GM18868 (cell line): ENCODE data around the gene OTUD3.
"Not testable (repeated sequence)": the region's sequence is repeated elsewhere in the genome, so short reads cannot be mapped to it uniquely, and the experiment has no call there.

ENCODE experiments used
- ATAC-seq: cut with Tn5 transposase; IDR thresholded peaks from one replicate; pipeline ENCODE4 v1.9.1; 2021; ENCODE audit warnings: mild to moderate bottlenecking, moderate library complexity; ENCODE audit not compliant: unreplicated experiment

The OTUD3 gene

DNA sequence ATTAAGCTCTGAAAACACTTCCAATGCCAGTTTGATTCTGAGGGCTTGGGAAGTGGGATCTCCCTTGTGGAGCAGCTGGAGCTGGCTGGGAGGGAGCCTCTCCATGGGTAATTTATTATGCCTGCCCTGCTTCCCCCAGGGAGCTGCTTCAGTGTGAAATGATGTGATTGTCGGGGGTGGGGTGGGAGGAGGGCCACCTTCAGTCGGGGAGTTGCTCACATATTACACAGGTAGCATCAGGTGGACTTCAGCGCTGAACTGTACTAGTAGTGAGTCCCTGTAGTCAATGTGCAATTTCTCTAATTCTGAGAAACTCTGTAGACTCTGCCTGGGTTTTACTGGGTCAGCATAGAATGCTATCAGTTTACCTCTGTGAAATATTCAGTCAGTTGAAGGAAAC, 28.5 kb downstream of the OTUD3 start:
- ATAC-seq: no peak

DNA sequence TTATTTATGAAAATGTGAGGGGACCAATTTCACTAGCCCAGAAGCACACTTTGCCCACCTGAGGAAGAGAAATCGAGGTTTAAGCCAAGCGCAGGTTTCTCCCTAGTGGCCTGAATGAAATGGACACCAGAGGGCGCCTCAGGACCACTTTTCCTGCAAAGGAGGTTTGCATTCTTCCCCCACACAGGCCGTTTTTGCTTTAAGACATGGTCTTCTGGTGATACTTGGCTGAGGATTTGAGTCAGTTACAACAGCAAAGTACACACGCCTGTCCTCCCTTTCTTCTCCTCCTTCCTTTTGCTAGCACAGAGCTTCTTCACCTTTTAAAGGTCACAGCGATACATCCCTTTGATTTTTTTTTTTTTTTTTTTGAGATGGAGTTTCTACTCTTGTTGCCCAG, 35.9 kb downstream of the OTUD3 start:
- ATAC-seq: no peak

DNA sequence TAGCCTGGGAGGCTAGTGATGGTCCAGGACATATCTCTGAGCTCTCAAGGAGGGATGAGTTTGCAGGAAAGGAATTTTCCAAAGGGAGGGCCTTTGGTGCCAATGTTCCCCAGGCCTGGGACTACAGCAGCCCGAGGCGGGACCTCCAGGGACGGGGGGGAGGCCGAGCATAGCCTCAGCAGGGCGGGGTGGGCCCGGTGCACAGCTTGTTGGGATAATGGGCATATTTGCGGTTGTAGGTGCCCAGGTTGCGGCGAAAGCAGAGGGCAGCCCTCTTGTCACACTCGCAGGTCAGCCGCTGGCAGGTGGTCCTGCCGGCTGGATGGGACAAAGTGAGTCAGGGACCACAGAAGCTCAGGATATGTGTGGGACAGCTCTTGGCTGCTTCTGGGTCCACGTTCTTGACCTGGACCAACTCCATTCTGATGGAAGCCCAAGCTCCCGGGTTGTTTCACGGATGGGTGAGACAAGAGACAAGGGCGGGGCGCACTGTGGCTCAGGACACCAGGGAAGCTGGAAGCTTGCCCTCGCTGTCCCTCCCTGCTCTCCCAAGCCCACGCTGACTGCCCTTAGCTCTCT, 38.0 kb downstream of the OTUD3 start:
- no peak for ATAC-seq

DNA sequence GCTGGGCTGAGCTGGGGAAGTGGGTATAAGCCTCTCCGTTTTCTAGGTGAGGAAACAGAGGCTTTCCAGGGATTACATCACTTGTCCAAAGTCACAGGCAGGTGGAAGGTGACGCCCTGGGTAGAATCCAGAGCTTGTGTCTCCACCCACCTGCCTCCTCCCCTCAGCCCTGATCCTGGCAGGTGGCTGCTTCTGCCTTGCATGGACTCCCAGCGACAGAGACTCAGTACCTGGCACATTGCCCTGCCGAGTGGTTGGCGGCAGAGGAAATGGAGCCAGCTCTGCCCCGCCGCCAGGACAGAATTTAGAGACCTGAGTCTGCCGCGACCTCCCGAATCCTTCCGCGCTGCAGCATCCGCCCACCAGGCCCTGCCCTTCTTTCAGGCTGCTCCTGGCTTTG, 39.1 kb downstream of the OTUD3 start:
- ATAC-seq: no peak

- ATAC-seq: no peak
Observed at GRCh38 chr1:19922015-19922688, 40.0 kb downstream of the OTUD3 start.

- ATAC-seq: no peak
Observed at GRCh38 chr1:19923137-19923952, 41.1 kb downstream of the OTUD3 start, which contains the start of gene PLA2G2E. Gene PLA2G2E, minus strand, starts transcription at chr1:19923617. Its CDS starts 58 bp downstream, at chr1:19923559.

DNA sequence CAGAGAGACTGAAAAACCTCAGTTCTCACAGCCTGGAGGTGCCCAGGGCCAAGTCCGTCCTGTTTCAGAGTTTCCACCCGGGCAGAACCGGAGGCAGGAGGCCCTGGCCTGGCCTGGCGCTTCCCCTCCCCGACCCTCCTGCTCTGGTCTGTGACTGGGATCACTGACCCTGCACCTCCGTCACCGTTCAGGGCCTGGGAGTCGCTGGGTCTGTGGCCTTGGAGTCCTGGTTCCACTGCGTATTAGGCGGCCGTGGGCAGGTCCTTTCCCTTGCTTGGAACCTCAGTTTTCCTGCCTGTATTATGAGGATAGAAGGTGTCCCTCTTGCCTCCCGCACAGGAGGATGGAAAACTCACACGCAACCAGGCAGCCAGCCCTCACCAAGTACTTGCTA, 41.8 kb downstream of the OTUD3 start:
- no peak for ATAC-seq

GRCh38 chr1:19925342-19926070, 43.3 kb downstream of the OTUD3 start:
- ATAC-seq: no peak

- ATAC-seq: no peak
Observed at GRCh38 chr1:19926296-19927129, 44.3 kb downstream of the OTUD3 start.

DNA sequence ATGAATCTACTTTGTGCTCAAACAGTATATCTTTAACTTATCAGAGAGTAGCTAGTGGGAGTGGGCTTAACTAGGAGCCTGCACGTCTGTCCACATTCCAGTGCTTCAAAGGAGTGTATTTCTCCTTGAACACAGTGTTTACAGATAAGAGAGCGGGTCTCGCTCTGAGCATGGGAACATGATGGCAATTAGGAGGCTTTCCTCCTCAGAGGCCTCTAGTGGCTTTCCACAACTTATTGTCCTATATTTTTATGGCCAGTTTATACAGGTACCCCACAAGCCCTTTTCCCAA, 44.9 kb downstream of the OTUD3 start:
- ATAC-seq: not testable (repeated sequence)

- ATAC-seq: no peak
Observed at GRCh38 chr1:19932866-19933265, 50.7 kb downstream of the OTUD3 start.

DNA sequence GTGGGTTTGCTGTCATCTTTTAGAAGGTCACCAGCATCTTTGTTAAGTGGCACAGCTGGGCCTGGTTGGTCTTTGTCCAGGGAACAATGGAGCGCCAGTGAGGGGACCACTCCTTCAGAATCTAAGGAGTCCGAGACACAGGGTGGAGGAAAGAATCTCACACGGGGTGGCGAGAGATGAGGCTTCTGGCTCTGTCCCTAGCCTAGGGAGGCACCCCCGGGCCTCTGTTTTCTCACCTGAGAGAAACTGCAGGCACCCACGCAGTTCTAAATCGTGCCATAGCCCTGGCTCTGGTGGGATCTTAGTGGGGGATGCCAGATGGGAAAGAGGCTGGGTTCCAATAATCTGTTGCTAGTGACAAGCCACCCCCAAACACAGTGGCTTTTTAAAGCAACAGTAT, 52.1 kb downstream of the OTUD3 start:
- ATAC-seq: no peak

DNA sequence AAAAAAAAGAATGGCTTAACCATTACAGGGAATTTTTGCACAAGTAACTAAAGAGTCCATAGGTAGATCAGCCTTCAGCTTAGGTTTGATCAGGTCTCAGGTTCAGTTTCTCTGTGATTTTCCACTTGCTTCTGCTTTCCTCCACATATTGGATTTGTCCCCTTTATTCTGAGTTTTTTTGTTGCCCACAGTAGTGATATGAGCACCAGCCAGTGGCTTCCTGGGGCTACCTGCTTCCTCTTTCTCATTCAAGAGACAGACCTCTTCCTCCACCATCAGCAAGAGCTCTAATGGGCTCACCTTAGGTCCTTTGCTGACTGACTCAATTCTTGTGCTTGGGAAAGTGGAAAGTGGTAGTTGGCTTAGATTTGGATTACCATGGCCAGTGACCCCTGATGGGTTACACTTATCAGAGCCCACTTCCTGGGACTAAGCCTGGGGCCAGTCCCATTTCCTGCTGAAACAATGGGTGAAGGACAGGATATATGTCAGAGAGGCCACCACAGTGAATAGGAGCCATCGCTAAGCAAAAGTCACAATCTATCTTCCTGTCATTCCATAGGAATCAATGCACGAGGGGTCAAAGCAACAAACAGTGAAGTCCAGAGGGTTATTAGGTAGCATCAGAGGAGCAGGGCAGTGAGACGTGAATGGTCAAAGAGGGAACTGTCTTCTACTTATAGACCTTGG, 54.0 kb downstream of the OTUD3 start:
- ATAC-seq: no peak

DNA sequence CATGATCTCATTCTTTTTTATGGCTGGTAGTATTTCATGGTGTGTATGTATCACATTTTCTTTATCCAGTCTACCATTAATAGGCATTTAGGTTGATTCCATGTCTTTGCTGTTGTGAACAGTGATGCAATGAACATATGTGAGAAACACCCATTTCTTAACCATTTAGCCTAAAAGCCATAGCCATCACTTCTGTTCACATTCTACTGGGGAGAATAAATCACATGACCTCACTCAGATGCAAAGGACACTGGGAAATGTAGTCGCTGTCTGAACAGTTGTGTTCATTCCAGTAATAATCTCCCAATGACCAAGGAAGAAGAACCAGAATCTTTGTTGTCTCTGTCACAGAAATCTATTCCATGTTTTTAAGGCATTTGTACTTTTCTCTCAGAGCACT, 56.3 kb downstream of the OTUD3 start:
- no peak for ATAC-seq

GRCh38 chr1:19940486-19941205, 58.5 kb downstream of the OTUD3 start:
- no peak for ATAC-seq

DNA sequence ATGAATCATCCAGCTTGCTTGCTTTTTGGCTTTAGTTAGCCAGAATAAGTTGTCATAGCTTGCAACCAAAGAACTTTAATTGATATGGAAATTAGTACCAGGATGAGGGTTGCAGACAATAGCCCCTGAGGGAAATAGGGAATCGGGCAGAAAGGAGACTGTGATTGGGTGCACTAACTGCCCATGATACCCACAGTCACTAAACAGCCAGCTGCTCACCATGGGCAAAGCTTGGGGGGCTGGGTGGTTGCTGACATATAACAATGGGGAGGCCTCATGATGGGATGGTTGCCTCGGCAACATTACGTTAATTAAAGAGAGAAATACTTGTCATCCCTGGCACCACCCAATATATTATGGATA, 59.0 kb downstream of the OTUD3 start:
- ATAC-seq: no peak

DNA sequence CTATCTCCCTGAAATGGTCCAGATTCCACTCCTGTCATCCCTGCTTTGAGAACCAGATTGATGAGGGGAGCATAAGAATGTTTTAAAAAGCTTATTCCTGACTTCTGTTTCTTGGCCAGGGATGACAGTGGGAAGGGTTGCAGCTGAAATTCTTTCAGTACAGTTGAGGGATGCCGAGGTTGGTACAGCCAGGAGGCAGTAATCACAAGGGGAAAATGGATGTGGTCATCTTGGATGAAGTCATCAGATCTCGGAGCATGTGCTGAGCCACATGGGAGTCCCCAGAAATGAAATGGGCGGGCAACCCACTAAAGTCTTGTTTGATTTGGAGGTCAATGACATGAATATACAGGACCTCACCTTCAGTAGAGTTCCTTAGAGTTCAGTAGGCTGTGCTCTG, 59.9 kb downstream of the OTUD3 start:
- no peak for ATAC-seq

GRCh38 chr1:19942657-19943056, 60.5 kb downstream of the OTUD3 start:
- ATAC-seq: no peak

DNA sequence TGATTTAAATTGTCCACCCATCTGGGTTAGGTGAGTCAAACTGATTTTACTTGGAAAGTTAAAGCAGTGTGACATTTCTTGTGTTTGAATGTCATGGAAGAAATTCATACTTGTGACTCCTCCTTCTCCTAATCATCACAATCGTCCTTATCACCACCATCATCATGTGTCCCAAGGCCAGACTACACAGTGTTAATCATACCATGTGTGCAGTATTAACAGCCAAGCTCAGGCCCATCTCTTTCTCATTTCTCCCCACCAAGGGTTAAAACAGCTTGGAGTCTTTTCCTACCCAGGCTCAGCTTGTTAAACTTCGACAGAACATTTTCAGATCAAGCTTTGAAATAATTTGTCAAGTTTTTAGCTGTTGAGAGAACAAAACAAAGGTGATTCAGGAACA, 63.7 kb downstream of the OTUD3 start:
- no peak for ATAC-seq

DNA sequence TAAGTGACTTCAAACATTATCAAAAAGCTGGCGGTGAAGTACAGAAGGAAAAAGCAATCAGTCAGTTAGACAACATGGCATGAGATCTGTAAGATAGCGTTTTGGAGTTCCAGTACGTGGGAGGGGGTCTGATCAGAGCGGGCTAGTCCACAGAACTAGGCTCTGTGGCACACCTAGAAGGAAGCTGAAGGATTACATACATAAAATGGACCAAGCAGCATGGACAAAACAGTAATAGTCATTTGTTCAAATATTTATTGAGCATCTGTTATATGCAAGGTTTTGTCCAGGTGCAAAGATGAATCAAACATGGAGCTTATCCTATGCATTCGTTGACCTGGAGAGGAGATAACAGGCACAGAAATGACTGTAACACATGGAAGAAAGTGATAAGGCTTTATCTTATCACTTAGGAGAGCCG, 64.1 kb downstream of the OTUD3 start:
- ATAC-seq: no peak
